Middle frontal gyrus (tissue), 1 donor: ENCODE data around the gene TSPAN11.

Experiments
- DNase-seq: peaks from one replicate; pipeline ENCODE4 v3.0.0-alpha.2; 2015; ENCODE audit warnings: low spot score; ENCODE audit errors: extremely low spot score

Gene TSPAN11

GRCh38 chr12:30959778-30960177 is 33.2 kb downstream of the TSPAN11 start:
- no peak for DNase-seq

GRCh38 chr12:30961030-30961429 is 34.5 kb downstream of the TSPAN11 start:
- no peak for DNase-seq

- no peak for DNase-seq
Observed at GRCh38 chr12:30962047-30962446, 35.5 kb downstream of the TSPAN11 start.

- DNase-seq: no peak
Observed at GRCh38 chr12:30963709-30964564, 37.4 kb downstream of the TSPAN11 start.

GRCh38 chr12:30964896-30965612 is 38.5 kb downstream of the TSPAN11 start:
- no peak for DNase-seq

DNA sequence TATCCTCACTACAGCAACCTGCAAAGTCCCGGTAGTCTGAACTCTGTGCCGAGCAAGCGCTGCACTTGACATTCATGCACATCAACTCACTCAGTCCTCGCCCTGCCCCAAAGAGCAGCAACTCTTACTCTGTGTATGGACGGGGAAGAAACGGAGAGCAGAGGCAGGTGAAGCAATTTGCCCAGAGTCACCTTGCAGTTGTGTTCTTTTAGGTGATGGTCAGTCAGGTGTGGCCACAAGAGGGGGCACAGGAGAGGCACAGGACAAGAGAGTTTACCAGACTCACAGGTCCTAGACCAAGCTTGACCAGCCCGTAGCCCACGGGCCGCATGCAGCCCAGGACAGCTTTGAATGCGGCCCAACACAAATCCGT is 39.1 kb downstream of the TSPAN11 start:
- no peak for DNase-seq

DNA sequence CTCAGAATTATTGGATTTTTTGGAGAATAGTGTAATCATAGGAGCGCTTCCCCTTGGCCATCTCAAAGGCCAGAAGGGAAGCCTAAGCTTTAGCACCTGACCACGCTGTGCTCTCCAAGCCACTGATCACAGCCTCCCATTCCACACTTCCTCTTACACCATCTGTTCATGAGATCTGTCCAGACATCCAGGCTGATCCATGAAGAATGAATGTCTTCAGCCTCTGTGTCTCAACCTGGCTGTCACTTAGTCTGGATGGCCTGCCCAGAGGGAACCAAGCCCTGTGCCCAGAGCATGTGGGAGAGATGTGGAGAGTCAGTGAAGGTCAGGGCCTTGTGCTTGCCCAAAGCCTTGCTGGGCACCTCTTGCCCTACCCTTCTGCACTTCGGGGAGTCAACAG is 40.5 kb downstream of the TSPAN11 start:
- DNase-seq: no peak

DNA sequence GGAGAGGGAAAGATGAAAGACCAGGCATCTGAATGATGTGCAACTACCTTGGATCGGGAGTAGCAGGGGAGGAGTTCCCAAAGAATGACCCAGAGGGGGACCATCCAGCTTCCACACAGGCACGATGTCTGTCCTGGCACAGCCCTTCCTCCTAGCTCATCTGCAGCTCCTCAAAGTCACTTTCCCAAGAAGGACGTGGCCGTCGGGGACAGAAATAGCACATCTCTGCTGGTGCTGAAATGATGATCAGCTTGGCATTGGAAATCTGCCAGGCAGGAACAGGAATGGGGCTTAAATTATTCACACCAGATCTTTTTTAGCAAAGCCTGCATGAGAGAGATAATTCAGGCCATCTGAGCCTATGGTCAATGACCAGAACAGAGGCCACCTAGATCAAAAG is 41.7 kb downstream of the TSPAN11 start:
- DNase-seq: no peak

DNA sequence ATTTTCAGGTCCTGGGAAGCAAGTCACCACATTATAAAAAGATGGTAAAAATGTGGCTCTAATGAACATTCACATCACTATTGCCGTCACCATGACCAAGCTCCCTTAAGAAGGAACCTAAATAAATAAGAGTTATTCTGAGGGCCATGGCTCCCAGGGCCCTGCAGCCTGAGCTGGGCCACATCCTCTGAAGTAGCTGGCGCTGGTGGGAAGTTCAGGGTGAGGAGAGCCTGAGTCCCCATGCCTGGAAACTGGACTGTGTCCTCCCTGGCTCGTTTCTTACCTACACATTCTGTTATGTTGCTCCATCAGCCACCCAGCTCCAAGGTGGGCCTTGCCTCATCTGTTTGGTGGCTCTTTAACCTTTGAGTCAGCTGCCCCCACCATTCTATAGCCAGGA is 42.5 kb downstream of the TSPAN11 start:
- DNase-seq: no peak

DNA sequence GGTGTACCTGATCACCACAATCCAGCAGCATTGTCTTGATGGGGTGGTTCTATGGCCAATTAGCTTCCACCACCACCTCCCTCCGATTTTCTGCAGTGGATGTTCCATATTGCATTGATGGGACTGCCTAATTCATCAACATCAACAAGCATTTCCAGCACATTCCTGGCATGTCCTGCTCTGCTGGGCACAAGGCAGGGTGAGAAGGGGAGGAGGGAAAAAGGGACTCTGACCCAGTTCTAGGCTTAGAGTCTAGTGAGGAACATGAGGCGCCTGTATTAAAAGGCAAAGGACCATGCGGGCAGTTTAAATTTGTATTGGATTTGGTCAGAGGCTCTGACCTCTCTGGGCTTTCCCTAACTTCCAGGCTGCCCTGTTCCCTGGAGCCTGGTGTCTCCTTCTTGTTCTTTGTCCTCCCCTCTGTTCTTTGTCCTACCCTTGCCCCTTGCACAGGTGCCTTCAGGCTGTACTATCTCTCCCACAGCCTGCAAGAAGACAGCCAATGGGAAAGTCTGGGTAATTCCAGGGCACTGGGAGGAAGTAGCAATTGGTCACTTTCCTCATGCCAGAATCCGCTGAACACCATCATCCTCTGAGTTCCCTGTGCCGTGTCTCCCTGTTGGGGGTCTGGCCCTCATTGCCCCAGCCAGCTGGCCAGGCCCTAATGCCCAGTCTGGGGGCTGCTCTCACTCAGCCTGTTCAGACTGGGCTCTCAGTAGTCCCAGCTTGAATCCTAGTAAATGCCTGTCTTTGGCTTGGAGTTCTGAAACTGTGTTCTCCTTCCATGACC is 43.3 kb downstream of the TSPAN11 start:
- no peak for DNase-seq

GRCh38 chr12:30970559-30971197 is 44.1 kb downstream of the TSPAN11 start:
- no peak for DNase-seq

GRCh38 chr12:30972035-30972434 is 45.5 kb downstream of the TSPAN11 start:
- DNase-seq: no peak

- no peak for DNase-seq
Observed at GRCh38 chr12:30973175-30973574, 46.6 kb downstream of the TSPAN11 start.

DNA sequence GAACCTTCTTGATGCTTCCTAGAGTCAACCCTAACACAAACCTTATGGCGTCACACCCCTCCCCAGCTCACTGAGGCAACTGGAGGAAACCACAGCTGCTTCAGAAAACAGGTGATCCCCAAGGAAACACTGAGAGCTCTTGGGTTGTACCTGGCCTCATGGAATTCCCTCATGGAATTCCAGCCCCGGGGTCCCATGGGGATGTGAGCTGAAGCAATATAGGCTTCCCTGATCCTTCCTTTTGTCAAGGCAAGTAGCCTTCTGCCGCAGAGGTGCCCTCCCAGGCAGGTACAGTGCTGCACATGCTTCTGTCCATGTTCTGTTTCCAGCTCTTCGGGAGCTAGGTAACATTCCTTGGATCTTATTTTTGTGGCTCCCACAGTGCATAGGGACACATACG is 47.3 kb downstream of the TSPAN11 start:
- no peak for DNase-seq

GRCh38 chr12:30974746-30975500 is 48.4 kb downstream of the TSPAN11 start:
- DNase-seq: no peak

DNA sequence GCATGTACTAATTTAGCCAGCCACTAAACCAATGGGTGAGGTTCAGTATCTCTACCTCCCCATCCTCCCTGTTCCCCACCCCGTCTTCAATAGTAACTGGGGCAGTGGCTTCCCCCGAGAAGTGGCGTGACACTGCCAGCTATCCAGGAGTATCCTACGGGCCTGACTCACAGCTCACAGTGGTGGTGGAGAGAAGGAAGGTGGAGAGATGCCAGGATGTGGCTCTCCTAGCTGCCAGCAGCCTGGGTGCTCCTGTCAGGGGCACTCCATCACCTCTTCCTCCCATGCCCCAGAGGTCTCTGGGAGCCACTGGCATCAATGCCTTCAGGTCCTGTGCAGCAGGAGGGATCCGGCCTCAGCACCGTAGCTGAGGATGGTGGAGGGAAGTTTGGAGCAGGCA is 49.0 kb downstream of the TSPAN11 start:
- DNase-seq: no peak

- no peak for DNase-seq
Observed at GRCh38 chr12:30976206-30976605, 49.7 kb downstream of the TSPAN11 start.

- no peak for DNase-seq
Observed at GRCh38 chr12:30977124-30977523, 50.6 kb downstream of the TSPAN11 start.

- DNase-seq: no peak
Observed at GRCh38 chr12:30977537-30978349, 51.2 kb downstream of the TSPAN11 start.

GRCh38 chr12:30978639-30979038 is 52.1 kb downstream of the TSPAN11 start:
- no peak for DNase-seq
